GM12801 (cell line): ENCODE results near the gene NFKBIE.

Source experiments
- TF ChIP-seq, protein P1 (sequence below): IDR thresholded peaks from one replicate; pipeline ENCODE4 v1.5.1; 2011; ENCODE audit warnings: control low read depth; ENCODE audit not compliant: insufficient read length; ENCODE audit errors: extremely low read depth

The NFKBIE gene, protein sequence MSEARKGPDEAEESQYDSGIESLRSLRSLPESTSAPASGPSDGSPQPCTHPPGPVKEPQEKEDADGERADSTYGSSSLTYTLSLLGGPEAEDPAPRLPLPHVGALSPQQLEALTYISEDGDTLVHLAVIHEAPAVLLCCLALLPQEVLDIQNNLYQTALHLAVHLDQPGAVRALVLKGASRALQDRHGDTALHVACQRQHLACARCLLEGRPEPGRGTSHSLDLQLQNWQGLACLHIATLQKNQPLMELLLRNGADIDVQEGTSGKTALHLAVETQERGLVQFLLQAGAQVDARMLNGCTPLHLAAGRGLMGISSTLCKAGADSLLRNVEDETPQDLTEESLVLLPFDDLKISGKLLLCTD

DNA sequence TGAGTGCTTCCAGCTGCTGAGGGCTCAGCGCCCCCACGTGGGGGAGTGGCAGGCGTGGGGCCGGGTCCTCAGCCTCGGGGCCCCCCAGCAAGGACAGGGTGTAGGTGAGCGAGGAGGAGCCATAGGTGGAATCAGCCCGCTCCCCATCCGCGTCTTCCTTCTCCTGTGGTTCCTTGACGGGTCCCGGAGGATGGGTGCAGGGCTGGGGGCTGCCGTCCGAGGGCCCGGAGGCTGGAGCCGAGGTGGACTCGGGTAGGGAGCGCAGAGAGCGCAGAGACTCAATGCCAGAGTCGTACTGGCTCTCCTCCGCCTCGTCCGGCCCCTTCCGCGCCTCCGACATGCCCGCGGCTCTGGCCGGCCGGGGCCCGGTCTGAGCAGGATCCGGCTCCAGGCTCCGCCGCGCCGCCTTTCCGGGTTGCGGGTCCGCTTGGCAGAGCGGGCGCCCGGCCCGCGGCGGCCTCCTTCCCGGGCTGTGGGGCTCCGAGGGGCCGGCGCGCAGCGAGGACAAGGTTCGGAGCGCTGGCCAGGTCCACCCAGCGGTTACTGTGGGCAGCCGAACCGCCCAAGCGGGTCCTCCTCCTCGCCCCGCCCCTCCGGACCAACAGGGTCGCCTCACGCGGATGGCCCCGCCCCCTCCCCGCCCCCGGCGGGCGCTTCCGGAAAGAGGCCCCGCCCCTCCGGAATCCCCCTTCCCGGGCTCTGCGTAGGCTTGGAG is at the start of gene NFKBIE:
NFKBIE (minus strand) TSS at position 545 of the 715 bp plus-strand sequence; CDS start at position 340, 205 bp downstream.
- TF ChIP-seq, protein P1, sequence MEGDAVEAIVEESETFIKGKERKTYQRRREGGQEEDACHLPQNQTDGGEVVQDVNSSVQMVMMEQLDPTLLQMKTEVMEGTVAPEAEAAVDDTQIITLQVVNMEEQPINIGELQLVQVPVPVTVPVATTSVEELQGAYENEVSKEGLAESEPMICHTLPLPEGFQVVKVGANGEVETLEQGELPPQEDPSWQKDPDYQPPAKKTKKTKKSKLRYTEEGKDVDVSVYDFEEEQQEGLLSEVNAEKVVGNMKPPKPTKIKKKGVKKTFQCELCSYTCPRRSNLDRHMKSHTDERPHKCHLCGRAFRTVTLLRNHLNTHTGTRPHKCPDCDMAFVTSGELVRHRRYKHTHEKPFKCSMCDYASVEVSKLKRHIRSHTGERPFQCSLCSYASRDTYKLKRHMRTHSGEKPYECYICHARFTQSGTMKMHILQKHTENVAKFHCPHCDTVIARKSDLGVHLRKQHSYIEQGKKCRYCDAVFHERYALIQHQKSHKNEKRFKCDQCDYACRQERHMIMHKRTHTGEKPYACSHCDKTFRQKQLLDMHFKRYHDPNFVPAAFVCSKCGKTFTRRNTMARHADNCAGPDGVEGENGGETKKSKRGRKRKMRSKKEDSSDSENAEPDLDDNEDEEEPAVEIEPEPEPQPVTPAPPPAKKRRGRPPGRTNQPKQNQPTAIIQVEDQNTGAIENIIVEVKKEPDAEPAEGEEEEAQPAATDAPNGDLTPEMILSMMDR: no peak

DNA sequence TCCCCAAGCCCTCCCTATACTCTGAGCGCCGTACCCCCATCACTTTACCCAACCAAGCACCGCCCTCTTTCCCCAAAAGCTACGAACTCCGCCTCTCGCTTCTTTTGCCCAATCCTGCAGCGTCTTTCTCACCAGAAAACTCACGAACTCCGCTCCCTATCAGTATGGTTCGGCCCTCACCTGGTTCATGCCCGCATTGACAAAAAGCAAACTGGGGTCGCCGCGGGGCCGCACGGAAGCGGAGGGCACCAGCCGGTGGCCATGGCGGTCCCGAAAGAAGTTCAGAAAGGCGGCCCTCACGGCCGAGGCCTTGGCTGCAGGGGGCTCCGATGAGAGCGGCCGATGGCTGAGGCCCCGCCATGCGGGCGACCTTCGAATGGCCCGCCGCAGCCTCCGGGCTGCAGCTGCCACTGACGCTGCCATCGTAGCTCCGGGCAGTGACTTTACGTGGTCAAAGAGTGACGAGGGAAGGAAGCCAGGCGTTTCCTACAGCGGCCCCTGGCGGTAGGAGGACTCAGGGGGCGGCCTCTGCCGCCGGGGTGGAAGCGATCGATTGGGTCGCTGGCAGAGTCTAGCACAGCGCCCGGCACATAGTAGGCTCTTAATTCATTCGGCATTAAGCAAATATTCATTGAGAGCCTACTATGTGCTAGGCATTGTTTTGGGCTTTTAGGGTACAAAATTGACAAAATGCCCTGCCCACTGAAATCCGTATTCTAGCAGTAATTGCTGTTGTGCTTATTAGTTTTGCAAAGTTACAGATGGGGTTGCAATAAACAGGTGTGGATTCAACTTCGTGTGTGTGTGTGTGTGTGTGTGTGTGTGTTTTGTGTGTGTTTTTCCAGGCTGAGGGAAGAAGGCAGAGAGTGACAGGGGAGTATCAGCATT is 47.8 kb upstream of the NFKBIE start, which contains the start of gene AARS2:
AARS2 (minus strand) TSS at position 447 of the 888 bp plus-strand sequence; CDS start at position 423, 24 bp downstream.
- TF ChIP-seq, protein P1: peak; percentile 73

DNA sequence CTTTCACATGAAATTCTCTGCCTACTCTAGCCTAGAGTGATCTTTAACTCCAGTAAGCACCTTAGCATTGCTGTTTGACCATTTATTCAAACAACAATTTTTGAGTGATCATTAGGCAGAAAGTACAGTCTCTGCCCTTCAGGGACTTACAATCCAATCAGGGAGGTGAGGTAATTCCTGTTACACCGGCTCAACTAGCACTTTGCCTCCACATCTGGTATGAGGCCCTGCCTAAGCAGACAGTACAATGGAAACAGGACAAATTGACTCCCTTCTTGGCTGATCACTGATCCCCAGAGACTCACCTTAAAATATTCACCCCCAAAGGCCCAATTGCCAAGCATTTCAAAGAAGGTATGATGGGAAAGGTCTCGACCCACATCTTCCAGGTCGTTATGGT is 46.4 kb upstream of the NFKBIE start:
- TF ChIP-seq, protein P1: no peak

DNA sequence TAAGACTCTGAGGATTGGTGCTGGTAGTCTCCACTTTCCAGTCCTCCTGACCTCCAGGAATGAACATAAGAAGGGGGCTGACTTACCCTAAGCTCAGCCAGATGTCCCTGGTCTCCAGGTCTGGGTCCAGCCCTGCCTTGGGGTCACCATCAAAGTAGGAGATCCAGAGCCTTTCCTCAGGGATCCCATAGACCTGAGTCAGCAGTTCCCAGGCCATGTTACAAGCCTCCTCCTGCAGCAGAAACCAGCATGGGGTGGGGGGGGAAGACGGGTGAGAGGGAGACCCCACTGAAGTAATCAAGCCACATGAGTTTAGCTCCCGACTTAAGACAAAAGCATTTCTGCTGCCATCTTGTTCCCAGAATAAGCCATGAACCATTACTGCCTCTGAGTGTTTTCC is 46.0 kb upstream of the NFKBIE start:
- TF ChIP-seq, protein P1: no peak

DNA sequence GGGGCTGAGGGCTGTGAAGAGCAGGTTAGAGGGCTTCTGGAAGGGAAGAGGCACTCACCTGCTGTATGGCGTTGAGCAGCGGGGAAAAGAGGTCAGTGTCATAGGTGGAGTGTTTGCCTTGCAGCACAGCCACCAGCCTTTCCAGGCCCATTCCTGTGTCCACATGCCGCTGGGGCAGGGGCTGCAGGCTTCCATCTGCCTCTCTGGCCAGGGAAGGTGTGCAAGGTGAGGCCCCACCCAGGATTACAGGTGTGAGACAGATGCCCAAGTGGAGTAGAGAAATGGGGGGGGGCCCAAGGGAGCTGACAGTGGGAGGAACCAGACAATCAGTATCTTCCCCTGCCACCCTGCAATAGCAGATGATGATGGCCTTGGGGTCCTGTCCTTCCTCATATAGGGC is 44.9 kb upstream of the NFKBIE start:
- TF ChIP-seq, protein P1: no peak

DNA sequence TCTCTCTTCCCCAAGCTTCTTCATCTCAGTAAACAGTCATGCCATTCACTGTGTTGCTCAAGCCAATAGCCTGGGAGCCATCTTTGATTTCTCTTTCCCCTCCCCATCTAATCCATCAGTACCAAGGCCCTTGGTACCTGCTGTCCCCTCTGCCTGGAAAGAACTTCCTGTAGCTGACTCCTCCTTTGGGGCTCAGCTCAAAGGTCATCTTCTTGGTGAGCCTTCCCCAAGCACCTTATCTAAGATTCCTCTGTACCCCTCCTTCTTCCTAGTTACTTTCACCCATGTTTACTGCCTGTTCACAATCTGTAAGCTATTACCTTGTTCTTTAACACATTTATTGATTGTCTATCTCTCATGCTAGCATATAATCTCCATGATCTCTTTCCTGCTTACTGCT is 44.3 kb upstream of the NFKBIE start:
- TF ChIP-seq, protein P1: no peak

DNA sequence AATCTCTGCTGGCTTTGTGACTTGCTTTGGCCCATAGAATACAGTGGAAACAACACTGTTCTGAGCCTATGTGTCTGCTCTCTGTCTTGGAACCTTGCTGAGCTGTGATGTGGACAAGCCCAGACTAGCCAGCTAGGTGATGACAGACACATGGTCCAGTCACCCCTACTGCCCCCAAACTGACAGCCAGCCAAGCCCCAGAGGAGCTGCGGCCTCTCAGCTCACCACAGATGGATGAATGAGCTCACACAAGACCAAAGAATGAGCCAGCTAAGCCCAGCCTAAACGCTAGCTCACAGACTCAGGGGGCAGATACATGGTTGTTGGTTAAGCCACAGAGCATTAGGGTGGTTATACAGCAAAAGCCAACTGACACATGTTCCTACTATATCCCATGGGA is 43.7 kb upstream of the NFKBIE start:
- TF ChIP-seq, protein P1: no peak
